Left lobe of liver (tissue), 2 donors: Measurements from ENCODE around the gene GPBP1. TPM values are rescaled to one million over a fixed set of nuclear protein-coding genes. Genes with fewer than 3 reads are reported as not detected.
"Not testable (repeated sequence)": the region's sequence is repeated elsewhere in the genome, so short reads cannot be mapped to it uniquely, and the experiment has no call there.

Source experiments
- ATAC-seq: fragments of 200-7000 bp; cut with Tn5 transposase; one replicate; pipeline ENCODE4 v1.9.1; 2020; ENCODE audit warnings: mild to moderate bottlenecking, moderate library complexity
- DNase-seq: peaks from one replicate; pipeline ENCODE4 v3.0.0-alpha.2; 2020; ENCODE audit warnings: low spot score
- total RNA-seq: library from RNA; stranded (reverse); gene quantifications from one replicate; pipeline ENCODE4 v1.2.1, GENCODE V29; 2021
- donor health status: DM: no; HTN: no; CAD: no; lungs with moderate emphysema.
- donor health status: DM: no; HTN: yes; CAD: no.

The GPBP1 gene
- total RNA-seq, 1 donor from 2014 or later: 20.5 TPM

GRCh38 chr5:57176350-57176857, 2.5 kb downstream of the GPBP1 start:
- ATAC-seq (no peak), DNase-seq (no peak)

GRCh38 chr5:57177479-57178156, 3.8 kb downstream of the GPBP1 start:
- DNase-seq (no peak), ATAC-seq (no peak)

GRCh38 chr5:57178238-57178637, 4.4 kb downstream of the GPBP1 start:
- not testable (repeated sequence) for ATAC-seq, DNase-seq

- DNase-seq (no peak), ATAC-seq (no peak)
Measured at GRCh38 chr5:57179262-57180200, 5.7 kb downstream of the GPBP1 start.

- no peak for ATAC-seq
- DNase-seq: no peak
Measured at GRCh38 chr5:57181154-57181553, 7.3 kb downstream of the GPBP1 start.

GRCh38 chr5:57184322-57184721, 10.5 kb downstream of the GPBP1 start:
- DNase-seq: no peak
- ATAC-seq: peak; percentile 20

- DNase-seq (no peak), ATAC-seq (peak; percentile 36)
Measured at GRCh38 chr5:57185313-57185712, 11.5 kb downstream of the GPBP1 start.

- peak; percentile 39 for ATAC-seq
- DNase-seq: no peak
Measured at GRCh38 chr5:57186194-57186593, 12.3 kb downstream of the GPBP1 start.

- ATAC-seq, DNase-seq: not testable (repeated sequence)
Measured at GRCh38 chr5:57187977-57188376, 14.1 kb downstream of the GPBP1 start.

- ATAC-seq (no peak), DNase-seq (no peak)
Measured at GRCh38 chr5:57189515-57189914, 15.7 kb downstream of the GPBP1 start.

- DNase-seq (no peak), ATAC-seq (no peak)
Measured at GRCh38 chr5:57190593-57190992, 16.7 kb downstream of the GPBP1 start.

GRCh38 chr5:57191163-57191562, 17.3 kb downstream of the GPBP1 start:
- DNase-seq (no peak), ATAC-seq (no peak)

GRCh38 chr5:57191986-57192385, 18.1 kb downstream of the GPBP1 start:
- DNase-seq (no peak), ATAC-seq (no peak)

- not testable (repeated sequence) for DNase-seq, ATAC-seq
Measured at GRCh38 chr5:57192832-57193231, 19.0 kb downstream of the GPBP1 start.

GRCh38 chr5:57193757-57194413, 20.0 kb downstream of the GPBP1 start:
- ATAC-seq (no peak), DNase-seq (no peak)

GRCh38 chr5:57194653-57195052, 20.8 kb downstream of the GPBP1 start:
- ATAC-seq: no peak
- DNase-seq: no peak

- no peak for ATAC-seq
- DNase-seq: no peak
Measured at GRCh38 chr5:57195060-57195459, 21.2 kb downstream of the GPBP1 start.

GRCh38 chr5:57199866-57200265, 26.0 kb downstream of the GPBP1 start:
- no peak for DNase-seq

GRCh38 chr5:57202811-57203210, 29.0 kb downstream of the GPBP1 start:
- DNase-seq (no peak), ATAC-seq (no peak)

More at GRCh38 chr5:57199866-57200265, 26.0 kb downstream of the GPBP1 start:
- ATAC-seq: no peak

- DNase-seq (no peak), ATAC-seq (no peak)
Measured at GRCh38 chr5:57207007-57207653, 33.3 kb downstream of the GPBP1 start.

- no peak for DNase-seq
- ATAC-seq: peak; percentile 77
Measured at GRCh38 chr5:57207681-57208080, 33.8 kb downstream of the GPBP1 start.
